Measurements from ENCODE around the gene MYRIP.
"Not testable (repeated sequence)": the region's sequence is repeated elsewhere in the genome, so short reads cannot be mapped to it uniquely, and the experiment has no call there.

MYRIP gene

GRCh38 chr3:40078590-40078989, 269.2 kb downstream of the MYRIP start:
- no peak for DNase-seq (ENCODE audit: low read depth)
- TF ChIP-seq, protein P1, sequence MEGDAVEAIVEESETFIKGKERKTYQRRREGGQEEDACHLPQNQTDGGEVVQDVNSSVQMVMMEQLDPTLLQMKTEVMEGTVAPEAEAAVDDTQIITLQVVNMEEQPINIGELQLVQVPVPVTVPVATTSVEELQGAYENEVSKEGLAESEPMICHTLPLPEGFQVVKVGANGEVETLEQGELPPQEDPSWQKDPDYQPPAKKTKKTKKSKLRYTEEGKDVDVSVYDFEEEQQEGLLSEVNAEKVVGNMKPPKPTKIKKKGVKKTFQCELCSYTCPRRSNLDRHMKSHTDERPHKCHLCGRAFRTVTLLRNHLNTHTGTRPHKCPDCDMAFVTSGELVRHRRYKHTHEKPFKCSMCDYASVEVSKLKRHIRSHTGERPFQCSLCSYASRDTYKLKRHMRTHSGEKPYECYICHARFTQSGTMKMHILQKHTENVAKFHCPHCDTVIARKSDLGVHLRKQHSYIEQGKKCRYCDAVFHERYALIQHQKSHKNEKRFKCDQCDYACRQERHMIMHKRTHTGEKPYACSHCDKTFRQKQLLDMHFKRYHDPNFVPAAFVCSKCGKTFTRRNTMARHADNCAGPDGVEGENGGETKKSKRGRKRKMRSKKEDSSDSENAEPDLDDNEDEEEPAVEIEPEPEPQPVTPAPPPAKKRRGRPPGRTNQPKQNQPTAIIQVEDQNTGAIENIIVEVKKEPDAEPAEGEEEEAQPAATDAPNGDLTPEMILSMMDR (IDR thresholded peaks at IDR 0.05; ENCODE audit: insufficient read depth, low read depth, low read length, missing control alignments): no peak
- H3K4me3 ChIP-seq (ENCODE audit: low read depth, low read length): no peak overlapping the region

- TF ChIP-seq, protein P1 (IDR thresholded peaks at IDR 0.05; ENCODE audit: insufficient read depth, low read depth, low read length, missing control alignments): no peak
- DNase-seq (ENCODE audit: low read depth): no peak
Observed at GRCh38 chr3:40079203-40079846, 269.9 kb downstream of the MYRIP start.

DNA sequence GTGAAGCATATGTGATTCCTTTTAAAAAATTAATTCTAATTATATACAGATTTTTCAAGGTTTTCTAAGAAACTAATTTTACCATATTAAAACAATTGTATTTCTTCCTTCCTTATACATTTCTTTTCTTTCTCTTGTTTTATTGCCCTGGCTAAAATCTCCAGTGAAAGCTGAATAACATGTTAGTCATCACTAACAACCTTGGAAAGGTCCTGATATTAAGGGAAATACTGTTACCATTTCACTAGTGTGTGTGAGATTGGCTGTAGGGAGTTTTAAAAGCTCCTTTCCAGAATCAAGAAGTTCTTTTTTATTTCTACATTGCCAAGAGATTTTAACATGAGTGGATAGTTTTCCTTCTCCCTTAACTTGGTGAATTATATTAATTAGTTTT, 270.4 kb downstream of the MYRIP start:
- DNase-seq (ENCODE audit: low read depth): no peak
- TF ChIP-seq, protein P1 (IDR thresholded peaks at IDR 0.05; ENCODE audit: insufficient read depth, low read depth, low read length, missing control alignments): no peak
- no peak overlapping the region for H3K4me3 ChIP-seq (ENCODE audit: low read depth, low read length)

More at GRCh38 chr3:40079203-40079846, 269.9 kb downstream of the MYRIP start:
- H3K4me3 ChIP-seq (ENCODE audit: low read depth, low read length): no peak overlapping the region

GRCh38 chr3:40083066-40083465, 273.7 kb downstream of the MYRIP start:
- no peak for DNase-seq (ENCODE audit: low read depth)
- H3K4me3 ChIP-seq (ENCODE audit: low read depth, low read length): no peak overlapping the region
- TF ChIP-seq, protein P1 (IDR thresholded peaks at IDR 0.05; ENCODE audit: insufficient read depth, low read depth, low read length, missing control alignments): no peak

GRCh38 chr3:40084424-40084823, 275.0 kb downstream of the MYRIP start:
- not testable (repeated sequence) for DNase-seq (ENCODE audit: low read depth)

GRCh38 chr3:40086890-40087883, 277.8 kb downstream of the MYRIP start:
- no peak for DNase-seq (ENCODE audit: low read depth)
- TF ChIP-seq, protein P1 (IDR thresholded peaks at IDR 0.05; ENCODE audit: insufficient read depth, low read depth, low read length, missing control alignments): no peak
- no peak overlapping the region for H3K4me3 ChIP-seq (ENCODE audit: low read depth, low read length)

More at GRCh38 chr3:40084424-40084823, 275.0 kb downstream of the MYRIP start:
- not testable (repeated sequence) for H3K4me3 ChIP-seq (ENCODE audit: low read depth, low read length)

DNA sequence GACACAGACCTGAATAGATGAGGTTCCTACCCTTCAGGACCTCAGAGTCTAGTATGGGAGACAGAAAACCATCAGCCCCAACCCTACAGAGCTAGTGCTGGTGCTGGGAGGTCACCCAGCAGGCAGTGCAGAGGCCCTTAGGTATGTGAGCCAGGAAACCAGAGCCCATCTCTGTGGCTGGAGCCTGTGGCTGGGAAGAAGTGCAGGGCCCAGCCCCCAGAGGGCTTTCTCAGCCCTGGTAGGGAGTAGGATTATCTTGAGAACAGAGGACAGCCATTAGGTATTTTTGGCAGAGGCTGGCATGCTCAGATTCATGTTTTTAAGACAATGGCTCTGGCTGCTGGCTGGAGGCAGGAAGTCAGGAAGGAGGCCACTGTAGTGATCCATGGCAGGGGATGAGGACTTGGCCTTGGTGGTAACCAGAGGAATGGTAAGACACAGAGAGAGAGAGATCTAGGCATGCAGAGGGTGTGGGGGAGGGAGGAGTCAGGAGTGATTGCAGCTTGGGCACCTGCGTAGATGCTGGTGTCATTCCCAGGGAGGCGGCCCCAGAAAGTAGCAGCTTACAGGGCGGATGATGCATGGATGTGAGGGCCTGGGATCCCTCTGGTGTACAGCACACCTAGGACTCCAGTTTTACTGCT, 279.2 kb downstream of the MYRIP start:
- DNase-seq (ENCODE audit: low read depth): no peak
- H3K4me3 ChIP-seq (ENCODE audit: low read depth, low read length): no peak overlapping the region
- TF ChIP-seq, protein P1 (IDR thresholded peaks at IDR 0.05; ENCODE audit: insufficient read depth, low read depth, low read length, missing control alignments): no peak

Data from GM12865 (cell line).